Daoy (cell line): ENCODE data around the gene RRP1. TPM values are rescaled to one million over a fixed set of nuclear protein-coding genes. Genes with fewer than 3 reads are reported as not detected.

ENCODE experiments used
- DNase-seq: peaks from one replicate; pipeline ENCODE4 v3.0.0-alpha.2; 2015; ENCODE audit warnings: low read depth
- total RNA-seq: library from RNA; depleted of rRNA; stranded (reverse); fragments of >200 nt; shearing (Covaris generic); gene quantifications from 2 replicates; pipeline ENCODE4 v1.2.3, GENCODE V29; 2014; rRNA removed

The RRP1 gene, protein sequence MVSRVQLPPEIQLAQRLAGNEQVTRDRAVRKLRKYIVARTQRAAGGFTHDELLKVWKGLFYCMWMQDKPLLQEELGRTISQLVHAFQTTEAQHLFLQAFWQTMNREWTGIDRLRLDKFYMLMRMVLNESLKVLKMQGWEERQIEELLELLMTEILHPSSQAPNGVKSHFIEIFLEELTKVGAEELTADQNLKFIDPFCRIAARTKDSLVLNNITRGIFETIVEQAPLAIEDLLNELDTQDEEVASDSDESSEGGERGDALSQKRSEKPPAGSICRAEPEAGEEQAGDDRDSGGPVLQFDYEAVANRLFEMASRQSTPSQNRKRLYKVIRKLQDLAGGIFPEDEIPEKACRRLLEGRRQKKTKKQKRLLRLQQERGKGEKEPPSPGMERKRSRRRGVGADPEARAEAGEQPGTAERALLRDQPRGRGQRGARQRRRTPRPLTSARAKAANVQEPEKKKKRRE
- total RNA-seq: 52.1 and 56.5 TPM in 2 replicates

GRCh38 chr21:43789276-43790009 is at the start of gene RRP1:
Gene RRP1, plus strand, starts transcription at chr21:43789577. Its CDS starts 53 bp downstream, at chr21:43789630.
- peak; percentile 98 for DNase-seq

- no peak for DNase-seq
Observed at GRCh38 chr21:43739621-43740435, 49.5 kb upstream of the RRP1 start.

DNA sequence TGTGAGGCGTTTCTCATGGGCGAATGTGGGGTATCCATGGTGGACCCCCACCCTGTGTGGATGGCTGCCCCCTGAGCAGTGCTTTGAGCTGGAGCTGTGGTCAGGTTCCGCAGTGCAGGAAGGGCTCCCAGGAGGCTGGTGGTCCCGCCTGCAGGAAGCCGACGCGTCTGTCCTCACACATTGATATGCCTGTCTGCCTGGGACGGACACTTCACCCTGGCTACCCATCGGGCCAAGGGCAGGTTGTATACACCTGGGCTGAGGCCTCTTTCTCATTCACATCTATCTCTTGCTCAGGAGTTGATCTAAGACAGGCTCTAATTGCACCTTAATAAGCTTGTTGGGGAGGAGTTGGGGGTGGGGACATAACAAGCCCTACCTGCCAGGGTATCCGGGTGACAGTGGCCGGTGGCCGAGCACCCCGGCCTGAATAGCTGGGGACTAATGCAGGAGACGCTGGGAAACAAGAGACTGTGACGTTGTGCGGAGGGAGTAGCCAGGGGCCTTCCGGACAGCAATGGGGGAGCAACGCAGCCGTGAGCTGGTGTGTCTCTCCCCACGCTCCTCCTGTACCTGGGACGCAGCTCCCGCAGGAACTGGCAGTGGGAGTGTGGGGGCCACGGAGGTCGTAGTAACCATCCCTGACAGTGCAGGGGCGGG is 48.8 kb upstream of the RRP1 start:
- no peak for DNase-seq

DNA sequence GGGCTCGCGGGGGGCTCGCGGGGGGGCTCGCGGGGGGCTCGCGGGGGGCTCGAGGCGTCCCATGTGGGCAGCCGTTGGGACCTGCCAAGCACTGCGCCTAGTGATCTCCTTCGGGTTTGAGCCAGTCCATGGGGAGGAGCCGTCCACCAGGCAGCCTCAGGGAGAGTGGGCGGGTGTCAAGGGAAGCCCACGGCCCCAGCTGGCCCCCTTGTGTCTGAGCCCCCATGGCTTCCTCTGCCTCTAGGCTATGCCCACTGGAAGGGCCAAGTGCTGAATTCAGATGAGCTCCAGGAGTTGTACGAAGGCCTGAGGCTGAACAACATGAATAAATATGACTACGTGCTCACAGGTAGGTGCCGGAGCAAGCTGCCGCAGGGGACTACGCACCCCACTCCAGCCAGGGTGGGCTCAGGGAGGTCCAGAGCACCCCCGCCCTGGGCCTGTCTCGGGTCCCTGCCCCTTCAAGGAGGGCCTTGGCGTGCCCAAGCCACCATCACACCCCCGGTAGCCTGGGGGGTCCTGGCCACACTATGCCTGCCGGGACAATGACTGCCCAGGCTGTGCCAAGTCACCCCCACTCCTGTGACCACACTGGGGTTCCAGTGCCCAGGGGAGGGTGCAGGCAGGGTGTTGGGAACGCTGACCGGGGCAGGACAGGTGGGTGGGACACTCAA is 47.8 kb upstream of the RRP1 start:
- DNase-seq: no peak

GRCh38 chr21:43743947-43744346 is 45.4 kb upstream of the RRP1 start:
- DNase-seq: no peak

- no peak for DNase-seq
Observed at GRCh38 chr21:43744725-43745124, 44.7 kb upstream of the RRP1 start.

- no peak for DNase-seq
Observed at GRCh38 chr21:43745772-43746517, 43.4 kb upstream of the RRP1 start.

DNA sequence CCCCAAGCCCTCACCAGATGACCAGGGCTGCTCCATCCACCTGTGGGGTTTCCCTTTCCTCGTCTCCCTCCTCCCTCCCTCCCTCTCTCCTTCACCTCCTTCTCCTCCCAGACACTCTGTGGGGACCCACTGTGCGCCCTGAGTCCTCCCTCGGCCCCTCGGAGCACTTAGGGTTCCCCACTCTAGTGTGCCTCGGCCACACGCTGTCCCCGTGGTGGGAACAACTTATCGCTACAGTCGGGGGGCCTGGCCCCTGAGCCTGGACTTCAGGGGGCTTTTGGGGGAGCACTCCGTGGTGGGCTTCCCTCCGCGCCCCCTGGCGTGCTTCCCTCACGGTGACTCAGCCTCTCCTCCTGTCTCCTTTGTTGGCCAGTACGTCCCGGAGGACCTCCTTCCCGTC is 40.8 kb upstream of the RRP1 start:
- no peak for DNase-seq

DNA sequence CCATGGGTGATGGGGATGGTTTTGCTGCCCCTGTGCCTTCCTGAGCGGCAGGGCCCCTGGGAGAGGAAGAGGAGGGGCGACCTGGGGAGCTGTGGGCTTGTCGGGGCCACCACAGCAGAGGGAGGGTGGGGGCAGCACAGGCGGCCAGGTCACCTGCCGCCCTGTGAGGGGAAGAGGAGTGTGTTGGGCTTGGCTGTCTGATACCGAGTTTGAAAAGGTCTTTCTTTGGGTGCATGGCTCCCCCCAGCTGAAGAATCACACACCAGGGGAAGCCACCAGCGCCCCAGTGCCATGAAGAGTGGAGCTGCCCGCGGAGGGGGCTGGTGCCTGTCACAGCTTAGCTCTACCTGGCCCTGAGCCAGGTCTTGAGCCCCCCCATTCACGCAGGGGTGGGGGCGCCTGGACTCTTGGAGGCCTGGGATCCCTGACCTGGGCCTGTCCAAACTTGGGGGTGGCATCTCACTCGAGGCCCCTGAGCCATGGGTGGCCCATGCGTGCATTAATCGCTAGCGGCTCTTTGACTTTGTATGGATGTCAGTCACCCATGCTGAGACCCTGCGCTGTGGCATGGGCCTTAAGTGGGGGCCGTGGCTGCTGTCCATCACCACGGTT is 39.6 kb upstream of the RRP1 start:
- DNase-seq: no peak

DNA sequence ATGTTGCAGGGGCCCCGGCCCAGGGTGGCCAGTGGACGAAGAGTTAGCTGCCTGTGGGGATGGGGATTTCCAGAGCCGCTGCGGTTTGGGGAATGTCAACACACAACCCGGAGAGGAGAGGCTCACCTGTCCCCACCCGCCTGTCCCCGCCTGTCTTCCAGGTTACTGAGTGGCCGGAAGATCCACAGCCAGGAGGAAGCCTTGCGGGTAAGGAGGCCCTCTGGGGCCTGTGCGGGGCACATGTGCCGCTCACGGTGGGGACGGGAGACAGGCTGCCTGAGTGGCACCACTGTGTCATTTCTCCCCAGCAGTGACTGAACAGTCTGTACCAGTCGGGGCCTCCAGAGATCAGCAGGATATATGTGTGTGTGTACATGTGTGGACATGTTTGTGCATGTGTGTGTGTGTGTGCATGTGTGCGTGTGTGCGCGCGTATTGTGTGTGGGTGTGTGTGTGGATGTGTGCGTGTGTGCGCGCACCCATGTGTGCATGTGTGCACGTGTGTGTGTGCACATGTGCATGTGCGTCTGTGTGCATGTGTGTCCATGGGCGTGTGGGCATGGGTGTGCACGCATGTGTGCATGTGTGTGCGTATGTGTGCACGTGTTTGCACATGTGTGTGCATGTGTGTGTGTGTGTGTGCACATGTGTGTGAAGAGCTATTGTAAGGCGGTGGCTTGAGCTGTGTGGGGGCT is 38.9 kb upstream of the RRP1 start:
- DNase-seq: no peak

GRCh38 chr21:43751955-43752591 is 37.3 kb upstream of the RRP1 start:
- no peak for DNase-seq

- no peak for DNase-seq
Observed at GRCh38 chr21:43752758-43753438, 36.5 kb upstream of the RRP1 start.

- DNase-seq: no peak
Observed at GRCh38 chr21:43753439-43753799, 36.0 kb upstream of the RRP1 start.

GRCh38 chr21:43754948-43755781 is 34.2 kb upstream of the RRP1 start:
- DNase-seq: no peak

DNA sequence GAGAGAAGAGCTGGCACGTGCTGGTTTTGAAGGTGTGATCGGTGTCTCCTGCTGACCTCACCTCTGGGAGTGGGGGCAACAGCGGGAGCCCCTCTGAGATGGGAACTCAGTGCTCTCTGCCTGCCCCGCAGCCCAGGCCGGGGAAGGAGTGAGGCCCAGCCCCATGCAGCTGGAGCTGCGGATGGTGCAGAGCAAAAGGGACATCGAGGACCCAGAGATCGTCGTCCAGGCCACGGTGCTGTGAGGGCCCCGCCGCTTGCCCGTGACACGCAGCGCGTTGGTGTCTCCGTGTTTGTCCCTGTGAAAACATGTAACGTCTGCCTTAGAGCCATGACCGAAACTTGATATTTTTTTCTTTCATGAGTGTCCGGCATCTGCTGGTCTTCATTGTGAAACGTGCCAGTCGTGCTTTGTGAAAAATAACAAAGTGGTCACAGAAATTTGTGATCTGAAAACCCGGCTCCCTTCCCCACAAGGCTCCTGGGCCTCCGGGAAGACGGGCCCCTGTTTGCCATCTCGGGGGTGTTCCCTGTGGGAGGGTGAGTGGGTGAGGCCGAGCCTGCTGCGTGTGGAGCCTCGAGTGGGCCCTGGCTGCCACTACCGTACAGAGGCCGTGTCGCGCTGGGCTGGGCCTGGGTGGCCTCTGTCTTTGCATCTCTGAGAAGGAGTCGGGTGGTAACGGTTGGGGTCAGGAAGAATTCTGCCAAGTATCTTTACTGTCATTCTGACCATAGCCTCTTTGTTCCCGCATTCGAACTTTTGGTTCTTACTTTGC is 33.4 kb upstream of the RRP1 start:
- DNase-seq: no peak

DNA sequence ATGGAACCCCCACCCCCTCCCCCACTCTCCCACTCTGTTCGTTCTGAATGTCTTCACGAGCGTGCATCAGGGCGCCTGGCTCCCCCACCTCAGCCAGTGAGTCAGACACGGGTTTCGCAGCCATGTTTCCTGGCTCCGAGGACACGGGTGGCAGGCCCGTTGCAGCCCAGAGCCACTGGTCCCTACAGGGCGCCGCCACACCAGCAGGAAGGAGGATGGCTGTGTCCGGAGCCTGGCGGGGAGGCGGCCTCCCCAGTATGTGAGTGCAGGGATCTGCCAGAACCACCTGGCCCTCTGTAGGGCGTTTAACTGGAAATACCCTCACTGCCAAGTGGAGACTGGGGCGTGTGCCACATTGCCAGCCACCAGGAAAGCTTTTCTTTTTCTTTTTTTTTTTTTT is 31.8 kb upstream of the RRP1 start:
- no peak for DNase-seq
